HG03457 (cell line): Measurements from ENCODE around the gene FAM9B.

Experiments used
- ATAC-seq: cut with Tn5 transposase; IDR thresholded peaks from one replicate; pipeline ENCODE4 v1.9.1; 2021; ENCODE audit warnings: moderate number of reproducible peaks; ENCODE audit not compliant: unreplicated experiment

The FAM9B gene

GRCh38 chrX:8981723-8982122 lies 52.2 kb downstream of the FAM9B start:
- no peak for ATAC-seq

GRCh38 chrX:8980756-8981155 lies 53.2 kb downstream of the FAM9B start:
- no peak for ATAC-seq
